GM12874 (cell line): Measurements from ENCODE around the gene ARHGAP24.

Experiments used
- CTCF ChIP-seq: IDR thresholded peaks from 2 replicates; pipeline ENCODE4 v1.5.1; 2011; ENCODE audit warnings: low read depth, mild to moderate bottlenecking, control low read depth, low read length, moderate library complexity; ENCODE audit not compliant: insufficient read depth

The ARHGAP24 gene

GRCh38 chr4:85474818-85475630 is at the start of gene ARHGAP24:
Gene ARHGAP24 (plus strand): TSS chr4:85475150.
- no peak for TF ChIP-seq CTCF

- no peak for TF ChIP-seq CTCF
These were observed 48.6 kb upstream of the ARHGAP24 start for GRCh38 chr4:85426366-85426765.

- TF ChIP-seq CTCF, result no peak
These were observed 47.8 kb upstream of the ARHGAP24 start for GRCh38 chr4:85427123-85427522.

- no peak for TF ChIP-seq CTCF
These were observed 44.7 kb upstream of the ARHGAP24 start for GRCh38 chr4:85430226-85430625.

GRCh38 chr4:85430697-85431096 is 44.3 kb upstream of the ARHGAP24 start:
- TF ChIP-seq CTCF, result no peak

GRCh38 chr4:85431156-85431555 is 43.8 kb upstream of the ARHGAP24 start:
- TF ChIP-seq CTCF, result no peak

GRCh38 chr4:85431881-85432485 is 43.0 kb upstream of the ARHGAP24 start:
- no peak for TF ChIP-seq CTCF
